Hematopoietic multipotent progenitor cell treated with erythropoietin and hydrocortisone succinate and interleukin-3 and kit ligand, for 8 days (in vitro differentiated cells): ENCODE data around the gene SLC16A13.

ENCODE experiments used
- DNase-seq: peaks from one replicate; pipeline ENCODE4 v3.0.0-alpha.2; 2015

The SLC16A13 gene

GRCh38 chr17:7035591-7036368 lies at the start of gene SLC16A13:
SLC16A13 (plus strand) TSS chr17:7036015; CDS start chr17:7036383, 368 bp downstream.
- peak; percentile 99 for DNase-seq

DNA sequence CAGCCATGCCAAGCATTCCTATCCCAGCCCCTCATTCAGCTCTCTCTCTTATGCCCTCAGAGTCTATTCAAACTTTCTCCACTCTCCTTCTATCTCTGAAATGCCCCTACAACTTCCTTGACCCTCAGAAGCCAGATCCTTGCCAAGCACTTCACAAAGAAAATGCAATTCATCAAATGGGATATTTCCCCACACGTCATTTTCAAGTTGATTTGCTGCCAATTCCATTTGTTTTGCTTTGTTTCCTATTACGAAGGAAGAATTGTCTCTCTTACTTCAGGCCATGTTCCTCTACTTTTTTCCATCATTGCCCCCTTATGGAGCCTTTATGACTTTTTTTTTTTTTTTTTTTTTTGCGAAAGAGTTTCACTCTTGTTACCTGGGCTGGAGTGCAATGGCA lies 49.1 kb upstream of the SLC16A13 start:
- no peak for DNase-seq

DNA sequence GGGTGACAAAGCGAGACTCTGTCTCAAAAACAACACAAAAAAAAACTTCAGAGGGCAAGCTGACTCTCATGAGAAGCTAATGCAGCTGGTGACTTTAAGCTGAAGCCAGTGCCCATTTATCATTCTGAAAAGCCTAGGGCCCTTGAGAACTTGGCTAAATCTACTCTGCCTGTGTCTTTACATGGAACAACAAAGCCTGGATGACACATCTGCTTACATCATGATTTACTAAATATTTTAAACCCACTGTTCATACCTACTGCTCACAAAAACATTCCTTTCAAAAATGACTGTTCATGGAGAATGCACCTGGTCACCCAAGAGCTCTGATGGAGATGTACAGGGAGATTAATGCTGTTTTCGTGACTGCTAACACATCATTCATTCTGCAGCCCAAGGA lies 46.0 kb upstream of the SLC16A13 start:
- DNase-seq = no peak

- peak; percentile 96 for DNase-seq
These were observed 42.2 kb upstream of the SLC16A13 start for GRCh38 chr17:6993613-6994056.

DNA sequence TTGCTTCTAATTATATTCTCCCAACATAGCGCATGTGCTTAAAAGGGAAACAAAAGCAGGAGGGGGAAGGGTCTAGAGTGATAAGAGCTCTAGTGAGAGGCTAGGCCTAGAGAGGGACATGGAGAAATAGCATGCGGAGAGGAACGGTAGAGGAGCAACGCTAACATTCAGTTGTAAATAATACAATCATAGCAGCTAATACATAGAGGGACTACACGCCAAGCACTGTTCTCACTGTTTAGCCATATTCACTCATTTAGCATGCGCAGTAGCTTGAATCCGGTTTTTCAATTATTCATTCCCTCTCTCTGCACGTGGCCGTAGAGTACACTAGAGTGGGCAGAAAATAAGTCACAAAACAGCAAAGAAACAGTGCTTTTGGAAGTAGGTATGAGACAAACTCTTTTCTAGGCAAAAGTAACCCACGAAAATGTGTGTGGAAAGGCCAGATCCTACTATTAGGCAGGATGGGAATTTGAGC lies 41.7 kb upstream of the SLC16A13 start:
- DNase-seq = no peak

DNA sequence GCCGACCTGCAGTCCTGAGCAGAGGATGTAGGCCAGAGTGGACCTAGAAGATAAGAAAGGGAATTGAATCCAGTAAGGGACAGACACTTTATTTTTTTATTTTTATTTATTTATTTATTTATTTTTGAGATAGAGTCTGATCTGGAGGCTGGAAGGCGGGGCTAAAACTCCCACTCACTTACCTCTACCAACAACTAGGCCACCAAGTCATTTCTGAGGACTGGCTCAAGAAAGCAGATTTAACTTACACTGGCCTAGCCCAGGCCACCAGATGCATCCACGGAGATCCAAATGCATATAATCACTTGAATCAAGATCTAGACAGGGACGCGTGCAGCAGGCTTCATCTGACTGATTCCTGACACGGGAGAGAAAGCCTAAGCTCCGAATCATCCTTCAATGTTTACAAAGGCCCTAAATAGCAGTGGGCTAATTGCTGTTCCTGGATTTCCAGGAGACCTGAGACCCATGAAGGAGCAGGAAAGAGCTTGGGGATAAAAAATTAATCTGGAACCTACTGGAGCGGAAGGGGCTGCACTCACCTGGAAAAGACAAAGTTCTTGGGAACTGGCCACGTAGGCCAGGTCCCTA lies 41.1 kb upstream of the SLC16A13 start:
- DNase-seq = peak; percentile 48

DNA sequence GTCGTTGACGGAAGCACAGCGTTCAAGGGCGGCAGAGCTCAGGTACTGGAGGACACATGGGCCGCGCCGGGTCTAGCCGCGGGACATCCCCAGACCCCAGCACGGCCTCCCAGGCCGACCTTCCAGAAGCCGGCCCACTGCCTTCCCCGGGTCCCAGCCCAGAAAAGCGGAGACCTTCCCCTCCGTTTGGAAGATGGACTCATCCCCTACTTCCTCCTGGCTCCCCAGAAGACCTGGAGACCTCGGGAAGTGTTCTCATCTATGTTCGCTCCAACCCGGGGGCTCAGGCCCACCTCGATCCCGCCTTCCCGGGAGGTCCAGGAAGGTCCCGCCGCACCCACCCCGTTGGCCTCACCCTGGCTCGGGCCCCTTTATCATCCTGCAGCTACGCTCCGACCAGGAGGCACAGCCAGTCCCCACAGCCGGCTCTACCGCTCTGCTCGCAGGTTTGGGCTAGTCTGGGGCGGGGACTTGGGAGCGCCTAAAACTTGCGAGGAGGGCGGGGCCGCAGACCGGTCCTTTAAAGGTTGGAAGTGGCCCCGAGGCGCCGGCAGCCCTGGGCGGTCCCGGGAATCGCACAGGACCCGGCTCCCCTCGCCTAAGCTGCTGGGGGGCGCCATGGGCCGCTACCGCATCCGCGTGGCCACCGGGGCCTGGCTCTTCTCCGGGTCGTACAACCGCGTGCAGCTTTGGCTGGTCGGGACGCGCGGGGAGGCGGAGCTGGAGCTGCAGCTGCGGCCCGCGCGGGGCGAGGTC lies 40.1 kb upstream of the SLC16A13 start, which contains the start of gene ALOX12:
Gene ALOX12 (plus strand): TSS at position 550 of the 756 bp plus-strand sequence. CDS start 69 bp downstream, at position 619.
- peak; percentile 69 for DNase-seq

DNA sequence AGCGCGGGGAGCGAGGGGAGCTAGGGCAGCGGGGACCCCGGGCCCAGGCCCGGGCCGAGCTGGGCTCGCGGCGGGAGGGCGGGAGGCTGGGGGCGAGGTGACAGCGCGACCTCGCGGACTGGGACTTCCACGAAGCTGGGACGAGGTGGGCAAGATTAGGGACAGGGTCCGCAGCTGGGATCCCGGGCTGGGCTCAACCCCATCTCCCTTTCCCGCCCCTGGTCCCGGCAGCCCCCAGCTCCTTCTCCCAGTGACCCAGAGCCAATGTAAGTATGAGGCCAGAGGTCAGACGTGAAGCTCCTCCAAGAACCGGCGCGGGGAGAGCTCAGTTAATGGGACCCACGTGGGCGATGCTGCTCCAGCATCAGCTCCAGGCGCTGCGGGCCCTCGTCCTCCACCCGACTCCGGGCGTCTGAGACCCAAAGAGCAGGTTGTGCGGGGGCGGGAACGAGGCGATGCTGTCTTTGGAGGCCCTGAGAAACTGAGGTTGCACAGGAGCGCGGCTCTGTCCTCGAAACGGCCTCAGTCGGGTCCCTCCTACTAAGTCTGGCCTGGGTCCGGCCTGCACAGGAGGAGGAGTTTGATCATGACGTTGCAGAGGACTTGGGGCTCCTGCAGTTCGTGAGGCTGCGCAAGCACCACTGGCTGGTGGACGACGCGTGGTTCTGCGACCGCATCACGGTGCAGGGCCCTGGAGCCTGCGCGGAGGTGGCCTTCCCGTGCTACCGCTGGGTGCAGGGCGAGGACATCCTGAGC lies 39.4 kb upstream of the SLC16A13 start:
- DNase-seq = no peak

DNA sequence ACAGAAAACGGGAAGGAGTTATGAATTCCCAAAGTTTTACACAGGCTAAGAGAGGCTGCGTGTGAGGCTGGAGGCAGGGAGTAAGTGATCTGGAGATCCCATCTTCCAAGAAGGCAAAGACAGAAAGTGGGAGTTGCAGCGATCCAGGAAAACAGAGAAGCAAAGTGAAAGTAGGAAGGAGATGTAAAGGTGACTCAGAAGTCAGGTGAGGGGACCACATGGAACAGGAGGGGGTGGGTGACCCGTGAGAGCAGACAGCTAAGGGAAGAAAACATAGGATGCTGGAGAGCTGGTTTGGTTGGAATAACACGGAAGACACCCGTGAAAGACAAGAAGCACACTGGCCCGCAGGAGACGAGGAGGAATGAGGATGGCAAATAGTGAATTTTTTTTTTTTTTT lies 38.6 kb upstream of the SLC16A13 start:
- DNase-seq = no peak

- no peak for DNase-seq
These were observed 36.8 kb upstream of the SLC16A13 start for GRCh38 chr17:6998855-6999508.

DNA sequence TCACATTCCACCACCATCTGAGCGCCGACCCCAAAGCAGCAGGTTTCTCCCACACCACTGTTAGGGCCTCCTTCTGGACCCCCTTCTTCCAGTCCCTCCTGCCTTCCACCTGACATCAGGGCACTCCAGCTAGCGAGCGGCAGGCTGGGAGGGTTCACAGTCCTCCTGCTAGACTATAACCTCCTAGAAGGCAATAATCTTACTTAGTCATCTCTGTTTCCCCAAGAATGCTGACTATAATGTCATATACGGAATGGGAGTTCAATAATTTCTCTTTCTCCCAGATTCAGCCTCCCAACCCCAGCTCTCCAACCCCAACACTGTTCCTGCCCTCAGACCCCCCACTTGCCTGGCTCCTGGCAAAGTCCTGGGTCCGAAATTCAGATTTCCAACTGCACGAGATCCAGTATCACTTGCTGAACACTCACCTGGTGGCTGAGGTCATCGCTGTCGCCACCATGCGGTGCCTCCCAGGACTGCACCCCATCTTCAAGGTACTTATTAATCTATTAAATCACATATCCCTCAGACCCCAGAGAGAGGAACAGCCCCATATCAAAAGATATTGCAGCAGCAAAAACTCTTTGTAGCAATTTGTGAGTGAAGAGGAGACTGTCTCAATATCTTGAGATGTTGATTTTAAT lies 34.4 kb upstream of the SLC16A13 start:
- DNase-seq = no peak

- DNase-seq = no peak
These were observed 33.3 kb upstream of the SLC16A13 start for GRCh38 chr17:7002288-7003047.

- no peak for DNase-seq
These were observed 32.1 kb upstream of the SLC16A13 start for GRCh38 chr17:7003745-7004144.

DNA sequence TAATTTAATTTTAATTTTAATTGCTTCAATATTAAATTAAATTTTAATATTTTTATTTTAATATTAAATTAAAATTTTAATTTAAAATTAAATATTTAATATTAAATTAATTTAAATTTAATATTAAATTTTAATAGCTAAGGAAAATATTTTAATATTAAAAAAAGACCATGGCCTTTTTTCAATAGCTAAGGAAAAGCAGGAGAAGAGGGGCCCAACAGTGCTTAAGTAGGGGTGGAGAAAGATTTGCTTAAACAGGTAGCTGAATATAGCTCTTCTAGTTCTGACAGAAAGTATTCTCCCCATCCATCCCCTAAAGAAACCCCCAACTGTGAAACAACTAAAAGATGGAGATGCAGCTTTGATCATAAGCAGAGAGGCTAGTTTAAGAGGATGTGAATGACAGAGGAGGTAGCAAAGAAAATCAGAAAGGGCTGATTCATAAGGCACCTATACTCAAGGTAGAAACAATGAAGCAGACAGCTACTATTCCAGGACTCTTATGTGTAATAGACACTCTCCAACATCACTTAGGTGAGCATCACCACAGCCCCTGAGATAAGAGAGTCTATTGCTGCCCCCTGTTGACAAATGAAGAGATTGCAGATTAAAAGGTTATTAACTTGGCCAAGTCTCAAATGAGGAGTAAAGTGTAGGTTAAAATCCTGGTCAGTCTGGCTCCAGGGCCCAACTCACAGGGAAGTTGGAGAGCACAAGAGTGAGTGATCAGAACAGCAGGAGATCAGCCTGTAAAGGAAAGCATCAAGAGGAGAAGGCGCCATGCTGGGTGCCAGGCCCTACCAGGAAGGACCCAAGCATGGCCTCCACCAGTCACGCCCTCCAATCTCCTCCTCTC lies 31.2 kb upstream of the SLC16A13 start:
- DNase-seq = peak; percentile 88

GRCh38 chr17:7005716-7006115 lies 30.1 kb upstream of the SLC16A13 start:
- DNase-seq = no peak

- DNase-seq = no peak
These were observed 28.7 kb upstream of the SLC16A13 start for GRCh38 chr17:7007143-7007542.

DNA sequence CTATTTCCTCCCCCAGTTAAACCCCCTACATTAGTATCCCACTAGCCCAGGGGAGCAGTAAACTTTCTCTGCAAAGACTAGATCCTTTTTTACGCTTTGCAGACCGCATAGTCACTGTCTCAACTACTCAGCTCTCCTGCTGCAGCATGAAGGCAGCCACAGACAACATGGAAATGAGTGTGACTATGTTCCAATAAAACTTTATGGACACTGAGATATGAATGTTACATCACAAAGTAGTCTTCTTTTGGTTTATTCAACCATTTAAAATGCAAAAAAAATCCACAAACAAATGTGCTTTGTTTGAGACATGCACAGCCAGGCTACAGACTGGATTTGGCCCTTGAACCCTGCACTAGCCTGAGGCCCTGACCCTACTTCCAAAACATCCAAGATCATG lies 25.3 kb upstream of the SLC16A13 start:
- DNase-seq = no peak

DNA sequence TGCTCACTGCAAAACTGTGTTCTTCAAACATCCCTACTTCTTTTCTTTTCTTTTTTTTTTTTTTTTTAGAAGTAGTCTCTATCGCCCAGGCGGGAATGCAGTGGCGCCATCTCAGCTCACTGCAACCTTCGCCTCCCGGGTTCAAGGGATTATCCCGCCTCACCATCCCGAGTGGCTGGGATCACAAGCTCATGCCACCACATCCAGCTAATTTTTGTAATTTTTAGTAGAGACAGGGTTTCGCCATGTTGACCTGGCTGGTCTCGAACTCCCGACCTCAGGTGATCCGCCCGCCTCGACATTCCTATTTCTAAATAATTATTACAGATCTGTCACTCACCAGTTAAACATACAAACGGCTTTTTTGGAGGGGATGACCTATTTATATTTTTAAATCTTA lies 24.4 kb upstream of the SLC16A13 start:
- DNase-seq = no peak

DNA sequence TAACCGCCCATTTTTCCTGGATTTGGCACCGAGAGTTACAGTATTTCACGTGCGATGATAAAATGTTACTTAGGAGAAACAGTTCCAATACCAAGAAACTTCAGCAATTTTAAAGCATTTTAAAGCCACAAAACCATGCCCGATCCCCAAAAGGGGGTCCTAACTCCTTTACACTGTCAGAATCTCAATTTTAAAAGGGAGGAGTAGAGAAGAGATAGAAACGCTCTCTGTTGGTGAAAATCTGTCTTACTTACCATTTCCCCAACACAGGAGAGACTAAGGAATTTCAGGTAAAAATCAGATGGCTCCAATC lies 23.9 kb upstream of the SLC16A13 start:
- no peak for DNase-seq
